HG02852 (cell line): ENCODE data around the gene STC2.
"Not testable (repeated sequence)": the region's sequence is repeated elsewhere in the genome, so short reads cannot be mapped to it uniquely, and the experiment has no call there.

Experiments
- ATAC-seq: cut with Tn5 transposase; IDR thresholded peaks from one replicate; pipeline ENCODE4 v1.9.1; 2021; ENCODE audit warnings: mild to moderate bottlenecking, moderate library complexity; ENCODE audit not compliant: unreplicated experiment

Gene STC2

GRCh38 chr5:173296737-173297676 lies 31.2 kb downstream of the STC2 start:
- ATAC-seq: no peak

- ATAC-seq: no peak
Measured at GRCh38 chr5:173295796-173296195, 32.4 kb downstream of the STC2 start.

- no peak for ATAC-seq
Measured at GRCh38 chr5:173294673-173295320, 33.4 kb downstream of the STC2 start.

GRCh38 chr5:173293817-173294672 lies 34.2 kb downstream of the STC2 start:
- ATAC-seq: peak; percentile 71

GRCh38 chr5:173291722-173292658 lies 36.2 kb downstream of the STC2 start:
- ATAC-seq: peak; percentile 55

DNA sequence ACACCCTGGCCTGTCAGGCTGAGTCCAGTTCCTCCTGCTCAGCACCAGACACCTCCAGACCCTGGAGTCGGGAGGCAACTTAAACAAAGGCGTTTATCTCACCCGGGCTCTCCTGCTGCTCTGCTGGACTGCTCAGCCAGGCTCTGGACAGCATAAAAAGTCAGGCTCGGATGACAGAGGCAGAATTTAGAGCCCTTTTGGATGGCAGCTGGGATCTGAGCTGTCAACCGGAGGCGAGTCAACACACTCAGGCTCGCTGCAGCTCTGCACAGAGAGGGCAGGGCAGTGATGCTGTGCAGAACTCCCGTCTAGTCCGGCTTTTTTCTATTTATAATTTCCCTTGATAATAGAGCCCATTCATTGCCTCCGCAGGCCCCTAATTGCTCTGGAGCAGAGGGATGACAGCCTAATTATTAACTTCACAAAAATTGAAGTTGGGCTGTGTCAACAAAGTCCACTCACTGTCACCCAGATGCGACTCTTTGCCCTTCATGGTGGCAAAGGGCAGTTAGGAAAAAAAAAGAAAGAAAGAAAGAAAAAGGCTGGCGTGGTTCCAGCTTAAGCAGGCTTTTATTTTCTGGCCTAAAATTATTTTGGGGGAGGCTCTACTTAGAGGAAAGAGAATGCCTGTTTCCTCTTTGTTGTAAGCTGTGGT lies 37.6 kb downstream of the STC2 start:
- no peak for ATAC-seq

DNA sequence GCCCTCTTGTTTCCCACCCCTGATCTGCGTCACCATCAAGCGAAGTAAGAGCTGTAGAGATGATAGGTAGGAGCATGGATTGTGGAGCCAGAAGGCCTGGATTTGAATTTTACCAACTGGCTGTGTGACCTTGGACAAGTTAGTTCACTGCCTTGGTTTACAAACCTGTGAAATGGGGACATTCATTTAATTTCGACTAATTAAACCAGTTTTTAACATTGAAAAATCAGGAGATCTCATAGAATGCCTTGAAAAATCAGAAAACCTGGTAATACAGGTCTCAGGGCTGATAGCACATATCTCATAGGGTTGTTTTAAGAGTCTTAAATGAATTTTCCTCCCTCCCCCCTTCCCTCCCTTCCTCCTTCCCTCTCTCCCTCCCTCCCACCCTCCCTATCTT lies 38.8 kb downstream of the STC2 start:
- no peak for ATAC-seq

GRCh38 chr5:173288632-173289031 lies 39.6 kb downstream of the STC2 start:
- no peak for ATAC-seq

- no peak for ATAC-seq
Measured at GRCh38 chr5:173287086-173287485, 41.1 kb downstream of the STC2 start.

DNA sequence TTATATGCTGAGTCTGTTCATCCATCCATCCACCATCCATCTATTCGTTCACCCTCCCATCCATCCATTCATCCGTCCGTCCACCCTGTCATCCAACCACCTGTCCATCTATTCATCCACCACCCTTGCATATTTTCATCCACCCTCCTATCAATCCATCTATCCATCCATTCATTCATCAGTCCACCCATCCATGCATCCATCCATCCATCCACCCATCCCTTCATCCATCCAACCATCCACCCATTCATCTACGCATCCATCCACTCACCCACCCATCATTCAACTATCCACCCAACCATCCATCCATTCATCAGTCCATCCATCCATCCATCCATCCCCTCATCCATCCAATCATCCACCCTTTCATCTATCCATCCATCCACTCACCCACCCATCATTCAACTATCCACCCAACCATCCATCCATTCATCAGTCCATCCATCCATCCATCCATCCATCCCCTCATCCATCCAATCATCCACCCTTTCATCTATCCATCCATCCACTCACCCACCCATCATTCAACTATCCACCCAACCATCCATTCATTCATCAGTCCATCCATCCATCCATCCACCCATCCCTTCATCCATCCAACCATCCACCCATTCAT lies 43.8 kb downstream of the STC2 start:
- not testable (repeated sequence) for ATAC-seq

- peak; percentile 85 for ATAC-seq
Measured at GRCh38 chr5:173283318-173284288, 44.6 kb downstream of the STC2 start.

- ATAC-seq: no peak
Measured at GRCh38 chr5:173282916-173283315, 45.3 kb downstream of the STC2 start.

GRCh38 chr5:173281910-173282309 lies 46.3 kb downstream of the STC2 start:
- no peak for ATAC-seq

DNA sequence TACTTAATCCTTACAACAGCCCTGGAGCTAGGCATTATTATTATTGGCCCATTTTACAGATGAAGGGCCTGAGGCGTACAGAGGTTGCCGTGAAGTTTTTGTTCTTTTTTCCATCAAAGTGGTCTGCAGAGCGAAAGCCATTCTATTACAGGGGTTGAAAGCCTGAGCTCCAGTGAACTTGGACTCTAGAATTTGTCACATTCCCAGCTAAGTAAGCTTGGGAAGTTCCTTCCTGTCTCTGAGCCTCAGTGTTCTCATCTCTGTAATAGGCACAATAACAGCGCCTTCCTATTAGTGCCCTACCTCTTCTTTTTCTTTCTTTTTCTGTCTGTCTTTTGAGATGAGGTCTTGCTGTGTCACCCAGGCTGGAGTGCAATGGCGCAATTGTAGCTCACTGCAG lies 49.0 kb downstream of the STC2 start:
- ATAC-seq: no peak

DNA sequence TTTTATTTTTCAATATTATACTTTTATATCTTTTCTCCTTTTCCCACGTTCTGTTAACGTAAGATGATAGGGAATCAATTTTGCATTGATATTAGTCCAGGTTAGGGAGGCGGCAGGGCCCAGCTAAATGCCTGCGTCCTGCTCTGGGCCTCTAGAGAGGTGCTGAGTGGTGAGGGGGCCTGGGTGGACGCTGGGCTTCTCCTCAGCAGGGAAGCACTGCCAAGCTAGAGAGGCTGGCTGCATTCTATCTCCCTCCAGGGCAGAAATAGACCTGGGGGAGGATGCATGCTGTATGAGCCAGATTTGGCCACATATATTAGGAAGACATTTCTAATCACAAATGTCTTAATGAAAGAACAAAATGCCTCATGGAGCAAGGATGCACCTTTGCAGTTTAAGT lies 49.6 kb downstream of the STC2 start:
- no peak for ATAC-seq

DNA sequence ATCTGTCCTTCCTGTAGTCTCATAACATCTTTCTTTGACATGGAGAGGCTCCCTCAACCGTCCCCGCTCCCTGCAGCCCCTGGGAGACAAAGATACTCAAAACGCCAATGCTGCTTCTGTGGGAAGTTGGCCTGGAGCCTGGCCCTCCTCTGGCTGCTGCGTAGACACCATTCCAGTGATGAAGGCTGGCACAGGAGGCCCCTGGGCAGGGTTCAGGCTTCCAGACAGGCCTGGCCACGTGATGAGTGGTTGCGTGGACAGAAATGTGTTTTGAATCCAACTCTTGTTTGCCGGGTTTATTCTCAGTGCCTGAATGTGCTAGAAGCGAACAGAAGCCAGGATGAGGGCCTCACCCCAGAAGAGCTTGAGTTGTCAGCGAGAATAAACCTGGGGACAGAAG lies 50.0 kb downstream of the STC2 start:
- ATAC-seq: no peak

DNA sequence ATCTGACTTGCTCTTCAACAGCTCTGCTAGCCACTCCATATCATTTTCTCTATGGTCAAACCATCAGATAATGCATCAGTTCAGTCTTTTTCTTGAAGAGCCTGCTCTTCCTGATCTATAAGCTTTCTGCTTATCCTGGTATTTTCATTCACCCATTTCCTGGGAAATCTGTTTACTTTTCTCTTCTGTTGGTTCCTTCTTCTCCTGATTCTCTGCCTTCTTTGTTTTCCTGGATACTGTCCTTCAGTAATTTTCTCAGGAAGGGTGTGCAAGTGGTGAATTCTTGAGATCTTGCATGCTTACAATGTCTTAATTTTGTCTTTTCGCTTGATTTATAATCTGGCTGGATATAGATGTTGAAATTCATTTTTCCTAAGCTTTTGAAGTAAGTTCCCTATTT lies 53.4 kb downstream of the STC2 start:
- ATAC-seq: no peak

DNA sequence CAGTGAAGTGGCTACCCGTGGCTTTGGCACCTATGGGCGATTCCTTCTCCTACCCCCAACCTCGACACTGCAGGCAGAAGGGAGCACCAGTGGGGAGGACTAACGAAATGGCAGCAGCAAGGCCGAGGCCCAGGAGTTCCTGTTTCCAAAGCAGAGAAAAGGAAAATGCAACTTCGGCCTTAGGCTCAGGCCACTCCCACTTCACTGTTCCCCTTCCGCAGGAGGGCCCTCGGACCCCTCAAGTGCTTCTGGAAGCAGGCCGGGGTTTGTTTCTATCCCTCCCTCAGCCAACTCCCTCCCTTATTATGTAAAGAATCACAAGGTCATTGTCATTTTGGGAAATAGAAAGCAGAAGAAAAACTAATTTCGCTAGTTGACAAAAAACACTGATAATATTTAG lies 56.8 kb downstream of the STC2 start:
- no peak for ATAC-seq
